H1 (cell line): ENCODE data around the gene NR0B2.

ENCODE experiments used
- CEBPB ChIP-seq: IDR thresholded peaks from 2 replicates; pipeline ENCODE4 v1.6.1; 2012; ENCODE audit warnings: low read depth, low read length
- CHD2 ChIP-seq: IDR thresholded peaks from 2 replicates; pipeline ENCODE4 v1.6.1; 2012; ENCODE audit warnings: low read length, improper control_type of control experiment
- EP300 ChIP-seq, 2 experiments: IDR thresholded peaks; 1 replicate in 1 of 2; 2 replicates in 1 of 2; pipeline ENCODE4 v1.6.1; 2011 to 2012; ENCODE audit warnings: low read depth in 2 of 2, low read length in 2 of 2, mild to moderate bottlenecking in 2 of 2, borderline replicate concordance in 1 of 2, inconsistent platforms in 1 of 2, moderate library complexity in 1 of 2
- MAFK ChIP-seq: IDR thresholded peaks from 2 replicates; pipeline ENCODE4 v1.6.1; 2012; ENCODE audit warnings: low read depth, mild to moderate bottlenecking, improper control_type of control experiment, low read length
- POLR2A ChIP-seq, 2 experiments: IDR thresholded peaks; 1 replicate in 1 of 2; 2 replicates in 1 of 2; pipeline ENCODE4 v1.6.1; 2011; ENCODE audit warnings: low read depth in 2 of 2, low read length in 2 of 2, mild to moderate bottlenecking in 2 of 2; ENCODE audit errors: control extremely low read depth in 1 of 2
- RAD21 ChIP-seq, 2 experiments: IDR thresholded peaks in 1 of 2; conservative IDR thresholded peaks in 1 of 2; 2 replicates each; pipeline ENCODE4 v1.6.1; 2011; ENCODE audit warnings: low read depth in 2 of 2, low read length in 2 of 2, improper control_type of control experiment in 1 of 2, inconsistent platforms in 1 of 2, mild to moderate bottlenecking in 1 of 2, moderate library complexity in 1 of 2
- RNF2 ChIP-seq: fragments of 200-900, 300-1000 bp; sonication (generic); IDR thresholded peaks from 2 replicates; pipeline ENCODE4 v1.7.1; 2016; ENCODE audit warnings: borderline replicate concordance, low read depth, mild to moderate bottlenecking, antibody characterized with exemption, low read length; ENCODE audit not compliant: poor library complexity, severe bottlenecking; ENCODE audit errors: missing control alignments
- SAP30 ChIP-seq: fragments of 300-600 bp; sonication (generic); IDR thresholded peaks from 2 replicates; pipeline ENCODE4 v1.7.1; 2012; ENCODE audit warnings: low read length, moderate library complexity, mild to moderate bottlenecking, inconsistent platforms; ENCODE audit not compliant: insufficient read depth, insufficient replicate concordance
- SIN3A ChIP-seq, 2 experiments: IDR thresholded peaks in 1 of 2; conservative IDR thresholded peaks in 1 of 2; 2 replicates each; pipeline ENCODE4 v1.6.1; 2011 to 2012; ENCODE audit warnings: low read length in 2 of 2, improper control_type of control experiment in 1 of 2, low read depth in 1 of 2, mild to moderate bottlenecking in 1 of 2
- TAF1 ChIP-seq: IDR thresholded peaks from 2 replicates; pipeline ENCODE4 v1.6.1; 2011; ENCODE audit warnings: mild to moderate bottlenecking, low read depth, low read length
- YY1 ChIP-seq: IDR thresholded peaks from 2 replicates; pipeline ENCODE4 v1.6.1; 2011; ENCODE audit warnings: low read depth, mild to moderate bottlenecking, low read length
- TF ChIP-seq, protein P1 (sequence below): IDR thresholded peaks from 2 replicates; pipeline ENCODE4 v1.6.1; 2011; ENCODE audit warnings: low read length, improper control_type of control experiment
- TF ChIP-seq, protein P2 (sequence below), 3 experiments: IDR thresholded peaks; 1 replicate in 2 of 3; 2 replicates in 1 of 3; pipeline versions ENCODE4 v1.5.1 to v1.6.1; 2011; ENCODE audit warnings: low read length in 3 of 3, mild to moderate bottlenecking in 3 of 3, inconsistent platforms in 2 of 3, low read depth in 1 of 3, moderate library complexity in 1 of 3; ENCODE audit not compliant: insufficient read depth in 1 of 3; ENCODE audit errors: control extremely low read depth in 1 of 3

DNA sequence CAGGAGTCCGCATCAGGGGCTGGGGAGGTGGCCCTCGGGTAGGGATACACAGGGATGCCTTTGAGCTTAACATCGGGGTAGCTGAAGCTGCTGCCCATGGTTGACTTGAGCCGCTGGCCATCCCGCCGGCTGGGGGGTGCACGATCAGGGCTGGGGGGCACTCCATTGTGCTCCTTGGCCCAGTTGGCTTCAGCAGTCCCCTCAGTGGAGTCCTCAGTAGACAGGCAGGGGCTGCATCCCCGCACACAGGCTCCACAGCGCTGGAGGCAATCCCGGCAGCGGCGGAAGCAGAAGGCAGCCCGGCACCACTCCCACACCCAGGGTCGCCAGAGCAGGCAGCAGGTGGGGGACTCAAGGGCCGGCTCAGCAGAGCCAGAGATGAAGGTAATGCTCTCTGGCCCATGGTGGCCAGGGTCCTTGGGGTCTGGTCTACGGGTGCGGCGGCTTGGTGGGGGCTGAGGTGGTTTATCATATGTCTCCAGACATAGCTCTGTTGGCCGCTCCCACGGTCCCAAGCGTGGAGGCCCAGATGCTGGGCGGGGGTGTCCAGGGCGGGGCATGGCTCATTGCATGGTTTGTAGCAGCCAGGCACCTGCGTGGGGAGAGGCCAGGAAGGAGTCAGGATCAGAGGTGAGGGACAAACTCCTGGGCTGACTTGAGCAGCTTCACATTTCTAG, 38.2 kb upstream of the NR0B2 start:
- TF ChIP-seq SAP30 (no peak), SIN3A (conservative IDR thresholded peaks at IDR 0.05 in 1 of 2, IDR thresholded peaks at IDR 0.05 in 1 of 2; ENCODE audit: low read depth in 1 of 2, low read length in 2 of 2) (no peak), TAF1 (no peak), POLR2A (IDR thresholded peaks at IDR 0.05; ENCODE audit: control extremely low read depth in 1 of 2, low read depth in 2 of 2, low read length in 2 of 2) (no peak), MAFK (no peak), RNF2 (no peak), CEBPB (no peak), RAD21 (IDR thresholded peaks at IDR 0.05 in 1 of 2, conservative IDR thresholded peaks at IDR 0.05 in 1 of 2; ENCODE audit: low read depth in 2 of 2, low read length in 2 of 2) (no peak), EP300 (IDR thresholded peaks at IDR 0.05; ENCODE audit: borderline replicate concordance in 1 of 2, low read depth in 2 of 2, low read length in 2 of 2) (no peak), CHD2 (no peak), YY1 (no peak)
- TF ChIP-seq, protein P1, sequence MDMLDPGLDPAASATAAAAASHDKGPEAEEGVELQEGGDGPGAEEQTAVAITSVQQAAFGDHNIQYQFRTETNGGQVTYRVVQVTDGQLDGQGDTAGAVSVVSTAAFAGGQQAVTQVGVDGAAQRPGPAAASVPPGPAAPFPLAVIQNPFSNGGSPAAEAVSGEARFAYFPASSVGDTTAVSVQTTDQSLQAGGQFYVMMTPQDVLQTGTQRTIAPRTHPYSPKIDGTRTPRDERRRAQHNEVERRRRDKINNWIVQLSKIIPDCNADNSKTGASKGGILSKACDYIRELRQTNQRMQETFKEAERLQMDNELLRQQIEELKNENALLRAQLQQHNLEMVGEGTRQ = no peak
- TF ChIP-seq, protein P2, sequence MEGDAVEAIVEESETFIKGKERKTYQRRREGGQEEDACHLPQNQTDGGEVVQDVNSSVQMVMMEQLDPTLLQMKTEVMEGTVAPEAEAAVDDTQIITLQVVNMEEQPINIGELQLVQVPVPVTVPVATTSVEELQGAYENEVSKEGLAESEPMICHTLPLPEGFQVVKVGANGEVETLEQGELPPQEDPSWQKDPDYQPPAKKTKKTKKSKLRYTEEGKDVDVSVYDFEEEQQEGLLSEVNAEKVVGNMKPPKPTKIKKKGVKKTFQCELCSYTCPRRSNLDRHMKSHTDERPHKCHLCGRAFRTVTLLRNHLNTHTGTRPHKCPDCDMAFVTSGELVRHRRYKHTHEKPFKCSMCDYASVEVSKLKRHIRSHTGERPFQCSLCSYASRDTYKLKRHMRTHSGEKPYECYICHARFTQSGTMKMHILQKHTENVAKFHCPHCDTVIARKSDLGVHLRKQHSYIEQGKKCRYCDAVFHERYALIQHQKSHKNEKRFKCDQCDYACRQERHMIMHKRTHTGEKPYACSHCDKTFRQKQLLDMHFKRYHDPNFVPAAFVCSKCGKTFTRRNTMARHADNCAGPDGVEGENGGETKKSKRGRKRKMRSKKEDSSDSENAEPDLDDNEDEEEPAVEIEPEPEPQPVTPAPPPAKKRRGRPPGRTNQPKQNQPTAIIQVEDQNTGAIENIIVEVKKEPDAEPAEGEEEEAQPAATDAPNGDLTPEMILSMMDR (IDR thresholded peaks at IDR 0.05; ENCODE audit: control extremely low read depth in 1 of 3, insufficient read depth in 1 of 3, low read depth in 1 of 3, low read length in 3 of 3) = no peak
